BJ (cell line): ENCODE results near the gene PLIN5. TPM values are rescaled to one million over a fixed set of nuclear protein-coding genes. Genes with fewer than 3 reads are reported as not detected.

Experiments
- CTCF ChIA-PET: fragments of 350-600 bp; formaldehyde crosslinking; extraction: SDS; loops from one replicate; lab custom pipeline; 2021; ENCODE audit warnings: antibody characterized with exemption, inconsistent platforms; lab: Yijun Ruan, JAX
- POLR2A ChIA-PET: fragments of 300-600 bp; sonication (Branson Sonifier 250); formaldehyde crosslinking; extraction: SDS; loops from one replicate; lab custom pipeline; 2021; ENCODE audit warnings: antibody characterized with exemption; lab: Charles Lee
- DNase-seq: peaks from one replicate; pipeline ENCODE4 v3.0.0-alpha.2; 2011; ENCODE audit warnings: low read depth
- H3K27me3 ChIP-seq: 2 replicates; pipeline ENCODE4 v1.6.0; 2011; ENCODE audit warnings: low read length; ENCODE audit not compliant: control insufficient read depth, insufficient read depth
- H3K36me3 ChIP-seq: 2 replicates; pipeline ENCODE4 v1.5.1; 2011; ENCODE audit warnings: low read length; ENCODE audit not compliant: control insufficient read depth, insufficient read depth
- H3K4me3 ChIP-seq: 2 replicates; pipeline ENCODE4 v1.5.1; 2011; ENCODE audit warnings: low read depth, mild to moderate bottlenecking, control low read depth, low read length
- polyA plus RNA-seq: library from polyadenylated mRNA; depleted of rRNA; stranded (reverse); fragments of >200 nt; gene quantifications from 2 replicates; pipeline ENCODE4 v1.2.3, GENCODE V29; 2011
- TF ChIP-seq, protein P1 (sequence below): IDR thresholded peaks from 2 replicates; pipeline ENCODE4 v1.5.1; 2011; ENCODE audit warnings: low read depth, mild to moderate bottlenecking, control low read depth, inconsistent platforms, low read length, moderate library complexity; ENCODE audit not compliant: insufficient read depth

Gene PLIN5
- polyA plus RNA-seq, 1 experiment, result not detected

GRCh38 chr19:4512070-4512469, 23.0 kb downstream of the PLIN5 start:
- POLR2A ChIA-PET, result no interaction called here
- H3K4me3 ChIP-seq, result no peak overlapping the region
- DNase-seq, result no peak
- TF ChIP-seq, protein P1, sequence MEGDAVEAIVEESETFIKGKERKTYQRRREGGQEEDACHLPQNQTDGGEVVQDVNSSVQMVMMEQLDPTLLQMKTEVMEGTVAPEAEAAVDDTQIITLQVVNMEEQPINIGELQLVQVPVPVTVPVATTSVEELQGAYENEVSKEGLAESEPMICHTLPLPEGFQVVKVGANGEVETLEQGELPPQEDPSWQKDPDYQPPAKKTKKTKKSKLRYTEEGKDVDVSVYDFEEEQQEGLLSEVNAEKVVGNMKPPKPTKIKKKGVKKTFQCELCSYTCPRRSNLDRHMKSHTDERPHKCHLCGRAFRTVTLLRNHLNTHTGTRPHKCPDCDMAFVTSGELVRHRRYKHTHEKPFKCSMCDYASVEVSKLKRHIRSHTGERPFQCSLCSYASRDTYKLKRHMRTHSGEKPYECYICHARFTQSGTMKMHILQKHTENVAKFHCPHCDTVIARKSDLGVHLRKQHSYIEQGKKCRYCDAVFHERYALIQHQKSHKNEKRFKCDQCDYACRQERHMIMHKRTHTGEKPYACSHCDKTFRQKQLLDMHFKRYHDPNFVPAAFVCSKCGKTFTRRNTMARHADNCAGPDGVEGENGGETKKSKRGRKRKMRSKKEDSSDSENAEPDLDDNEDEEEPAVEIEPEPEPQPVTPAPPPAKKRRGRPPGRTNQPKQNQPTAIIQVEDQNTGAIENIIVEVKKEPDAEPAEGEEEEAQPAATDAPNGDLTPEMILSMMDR, result no peak
- H3K27me3 ChIP-seq, result no peaks in the 10 kb centered on the region
- CTCF ChIA-PET, result no interaction called here
- H3K36me3 ChIP-seq, result no peaks in the 10 kb centered on the region

GRCh38 chr19:4511300-4512054, 23.5 kb downstream of the PLIN5 start:
- Histone ChIP-seq H3K27me3 (no peaks in the 10 kb centered on the region), H3K36me3 (no peaks in the 10 kb centered on the region), H3K4me3 (no peak overlapping the region)
- no peak for DNase-seq
- ChIA-PET CTCF (no interaction called here), POLR2A (no interaction called here)
- TF ChIP-seq, protein P1, result no peak

GRCh38 chr19:4510435-4511255, 24.4 kb downstream of the PLIN5 start:
- no peak overlapping the region for H3K4me3 ChIP-seq
- no peaks in the 10 kb centered on the region for H3K27me3 ChIP-seq
- POLR2A ChIA-PET, result no interaction called here
- no peak for DNase-seq
- H3K36me3 ChIP-seq, result no peaks in the 10 kb centered on the region
- CTCF ChIA-PET, result interaction anchor here (0.9 to 1.0 kb wide), 2 partner anchors 12 to 18 kb away, joined by 3 read pairs; no protein-coding TSS in a partner anchor
- TF ChIP-seq, protein P1, result no peak

DNA sequence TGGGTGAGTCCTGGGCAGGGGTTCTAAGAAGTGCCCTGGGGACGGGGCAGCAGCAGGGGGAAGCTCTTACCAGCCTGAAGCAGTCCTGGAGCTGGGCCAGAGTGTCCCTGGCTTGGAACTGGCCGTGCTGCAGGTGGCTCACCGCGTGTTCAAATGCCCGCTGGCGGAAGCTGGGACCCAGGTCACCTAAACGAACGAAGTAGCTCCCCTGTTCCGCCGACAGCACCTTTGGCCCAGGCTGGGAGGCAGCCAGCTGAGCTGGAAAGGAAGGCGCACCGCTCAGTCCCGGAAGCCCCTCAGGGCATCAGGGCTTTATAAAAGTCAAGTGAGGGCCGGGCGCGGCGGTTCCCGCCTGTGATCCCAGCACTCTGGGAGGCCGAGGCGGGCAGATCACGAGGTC, 26.3 kb downstream of the PLIN5 start:
- H3K27me3 ChIP-seq, result no peaks in the 10 kb centered on the region
- H3K36me3 ChIP-seq, result peaks cover under 1% of the 10 kb centered on the region
- CTCF ChIA-PET, result interaction anchor here (0.8 to 1.7 kb wide), 4 partner anchors 8 to 58 kb away, joined by 3 to 5 read pairs (median 3); no protein-coding TSS in a partner anchor
- no peak for DNase-seq
- POLR2A ChIA-PET, result no interaction called here
- H3K4me3 ChIP-seq, result no peak overlapping the region
- TF ChIP-seq, protein P1, result no peak

- no peak overlapping the region for H3K4me3 ChIP-seq
- POLR2A ChIA-PET, result no interaction called here
- no peaks in the 10 kb centered on the region for H3K27me3 ChIP-seq
- H3K36me3 ChIP-seq, result peaks cover 4% of the 10 kb centered on the region
- no peak for DNase-seq
- CTCF ChIA-PET, result interaction anchor here (0.8 to 2.0 kb wide), 4 partner anchors 9 to 59 kb away, joined by 3 to 8 read pairs (median 4); no protein-coding TSS in a partner anchor
- TF ChIP-seq, protein P1, result no peak
Observed at GRCh38 chr19:4507804-4508203, 27.2 kb downstream of the PLIN5 start.
